Measurements from ENCODE around the gene EME2.

DNA sequence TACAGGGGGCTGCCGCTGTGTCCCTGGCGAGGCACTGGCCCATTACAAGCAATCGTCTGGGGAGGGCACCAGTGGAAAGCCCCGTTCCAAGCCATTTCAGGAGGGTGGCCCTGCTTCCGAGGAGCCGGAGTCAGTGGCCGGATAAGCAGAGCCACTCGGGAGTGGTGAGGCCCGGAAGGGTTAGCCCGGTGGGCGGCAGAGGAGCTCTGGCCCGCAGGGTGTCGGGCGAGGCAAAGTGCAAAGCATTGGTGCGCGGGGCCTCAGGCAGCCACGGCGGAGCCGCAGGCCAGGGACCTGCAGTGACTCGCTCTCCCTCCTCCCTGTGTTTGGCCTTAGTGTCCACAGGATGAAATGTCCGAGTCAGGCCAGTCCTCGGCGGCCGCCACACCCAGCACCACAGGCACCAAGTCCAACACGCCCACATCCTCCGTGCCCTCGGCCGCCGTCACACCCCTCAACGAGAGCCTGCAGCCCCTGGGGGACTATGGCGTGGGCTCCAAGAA is 25.9 kb upstream of the EME2 start:
- TF ChIP-seq, protein P1, sequence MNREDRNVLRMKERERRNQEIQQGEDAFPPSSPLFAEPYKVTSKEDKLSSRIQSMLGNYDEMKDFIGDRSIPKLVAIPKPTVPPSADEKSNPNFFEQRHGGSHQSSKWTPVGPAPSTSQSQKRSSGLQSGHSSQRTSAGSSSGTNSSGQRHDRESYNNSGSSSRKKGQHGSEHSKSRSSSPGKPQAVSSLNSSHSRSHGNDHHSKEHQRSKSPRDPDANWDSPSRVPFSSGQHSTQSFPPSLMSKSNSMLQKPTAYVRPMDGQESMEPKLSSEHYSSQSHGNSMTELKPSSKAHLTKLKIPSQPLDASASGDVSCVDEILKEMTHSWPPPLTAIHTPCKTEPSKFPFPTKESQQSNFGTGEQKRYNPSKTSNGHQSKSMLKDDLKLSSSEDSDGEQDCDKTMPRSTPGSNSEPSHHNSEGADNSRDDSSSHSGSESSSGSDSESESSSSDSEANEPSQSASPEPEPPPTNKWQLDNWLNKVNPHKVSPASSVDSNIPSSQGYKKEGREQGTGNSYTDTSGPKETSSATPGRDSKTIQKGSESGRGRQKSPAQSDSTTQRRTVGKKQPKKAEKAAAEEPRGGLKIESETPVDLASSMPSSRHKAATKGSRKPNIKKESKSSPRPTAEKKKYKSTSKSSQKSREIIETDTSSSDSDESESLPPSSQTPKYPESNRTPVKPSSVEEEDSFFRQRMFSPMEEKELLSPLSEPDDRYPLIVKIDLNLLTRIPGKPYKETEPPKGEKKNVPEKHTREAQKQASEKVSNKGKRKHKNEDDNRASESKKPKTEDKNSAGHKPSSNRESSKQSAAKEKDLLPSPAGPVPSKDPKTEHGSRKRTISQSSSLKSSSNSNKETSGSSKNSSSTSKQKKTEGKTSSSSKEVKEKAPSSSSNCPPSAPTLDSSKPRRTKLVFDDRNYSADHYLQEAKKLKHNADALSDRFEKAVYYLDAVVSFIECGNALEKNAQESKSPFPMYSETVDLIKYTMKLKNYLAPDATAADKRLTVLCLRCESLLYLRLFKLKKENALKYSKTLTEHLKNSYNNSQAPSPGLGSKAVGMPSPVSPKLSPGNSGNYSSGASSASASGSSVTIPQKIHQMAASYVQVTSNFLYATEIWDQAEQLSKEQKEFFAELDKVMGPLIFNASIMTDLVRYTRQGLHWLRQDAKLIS (CRISPR knock-in tag; IDR thresholded peaks at IDR 0.05), result no peak
- TF ChIP-seq, protein P2, sequence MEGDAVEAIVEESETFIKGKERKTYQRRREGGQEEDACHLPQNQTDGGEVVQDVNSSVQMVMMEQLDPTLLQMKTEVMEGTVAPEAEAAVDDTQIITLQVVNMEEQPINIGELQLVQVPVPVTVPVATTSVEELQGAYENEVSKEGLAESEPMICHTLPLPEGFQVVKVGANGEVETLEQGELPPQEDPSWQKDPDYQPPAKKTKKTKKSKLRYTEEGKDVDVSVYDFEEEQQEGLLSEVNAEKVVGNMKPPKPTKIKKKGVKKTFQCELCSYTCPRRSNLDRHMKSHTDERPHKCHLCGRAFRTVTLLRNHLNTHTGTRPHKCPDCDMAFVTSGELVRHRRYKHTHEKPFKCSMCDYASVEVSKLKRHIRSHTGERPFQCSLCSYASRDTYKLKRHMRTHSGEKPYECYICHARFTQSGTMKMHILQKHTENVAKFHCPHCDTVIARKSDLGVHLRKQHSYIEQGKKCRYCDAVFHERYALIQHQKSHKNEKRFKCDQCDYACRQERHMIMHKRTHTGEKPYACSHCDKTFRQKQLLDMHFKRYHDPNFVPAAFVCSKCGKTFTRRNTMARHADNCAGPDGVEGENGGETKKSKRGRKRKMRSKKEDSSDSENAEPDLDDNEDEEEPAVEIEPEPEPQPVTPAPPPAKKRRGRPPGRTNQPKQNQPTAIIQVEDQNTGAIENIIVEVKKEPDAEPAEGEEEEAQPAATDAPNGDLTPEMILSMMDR (CRISPR knock-in tag; IDR thresholded peaks at IDR 0.05), result no peak
- TF ChIP-seq SP2 (CRISPR knock-in tag; IDR thresholded peaks at IDR 0.05), result no peak
- no peak for TF ChIP-seq GZF1 (CRISPR knock-in tag; IDR thresholded peaks at IDR 0.05)
- TF ChIP-seq KAT7 (CRISPR knock-in tag; IDR thresholded peaks at IDR 0.05; ENCODE audit: borderline replicate concordance), result no peak
- no peak for TF ChIP-seq KAT2B (IDR thresholded peaks at IDR 0.05; ENCODE audit: borderline replicate concordance, low read depth, low read length)
- no peak for TF ChIP-seq RNF2 (conservative IDR thresholded peaks at IDR 0.05; ENCODE audit: low read depth)
- no peak for TF ChIP-seq EZH2 (conservative IDR thresholded peaks at IDR 0.05; ENCODE audit: low read depth, low read length)

Measured in HepG2 (cell line).